NCI-H226 (cell line): ENCODE data around the gene IRF2.
"Not testable (repeated sequence)": the region's sequence is repeated elsewhere in the genome, so short reads cannot be mapped to it uniquely, and the experiment has no call there.

Source experiments
- DNase-seq: peaks from one replicate; pipeline ENCODE4 v3.0.0-alpha.2; 2015

Gene IRF2

GRCh38 chr4:184343502-184344177 is 130.7 kb downstream of the IRF2 start:
- DNase-seq, result peak; percentile 69

GRCh38 chr4:184342857-184343237 is 131.5 kb downstream of the IRF2 start:
- DNase-seq, result not testable (repeated sequence)

GRCh38 chr4:184342167-184342856 is 132.0 kb downstream of the IRF2 start:
- DNase-seq, result no peak

- peak; percentile 48 for DNase-seq
These were observed 134.8 kb downstream of the IRF2 start for GRCh38 chr4:184339398-184340193.

- peak; percentile 5 for DNase-seq
These were observed 136.4 kb downstream of the IRF2 start for GRCh38 chr4:184337907-184338306.
